Anterior cingulate cortex (tissue), 58 donors: ENCODE data around the gene INSYN2B.
"Not testable (repeated sequence)": the region's sequence is repeated elsewhere in the genome, so short reads cannot be mapped to it uniquely, and the experiment has no call there.

Experiments
- DNase-seq, 58 donors: peaks; one replicate each; lab custom pipeline; 2025; lab: John Stamatoyannopoulos, UW

INSYN2B gene

DNA sequence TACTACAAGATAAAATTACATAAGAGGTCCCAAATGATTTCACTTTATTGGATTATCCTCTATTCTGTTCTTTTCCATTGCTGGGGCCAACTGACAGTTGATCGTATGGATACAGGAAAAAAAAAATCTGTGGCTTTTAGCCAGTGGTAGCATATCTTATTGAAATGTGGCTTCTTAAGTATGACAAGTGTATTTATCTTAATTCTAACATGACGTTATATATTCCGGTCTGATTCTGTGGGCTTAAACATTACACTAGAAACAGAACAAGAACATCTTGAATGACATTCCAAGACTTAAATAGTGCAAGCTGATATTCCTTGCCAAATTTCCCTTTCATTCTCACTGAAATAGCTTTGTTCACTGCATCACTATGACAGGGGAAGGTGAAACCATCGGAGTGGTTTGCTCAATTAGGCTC is 117.9 kb downstream of the INSYN2B start:
- DNase-seq = peak in 1 of 58 donors; percentile 18

DNA sequence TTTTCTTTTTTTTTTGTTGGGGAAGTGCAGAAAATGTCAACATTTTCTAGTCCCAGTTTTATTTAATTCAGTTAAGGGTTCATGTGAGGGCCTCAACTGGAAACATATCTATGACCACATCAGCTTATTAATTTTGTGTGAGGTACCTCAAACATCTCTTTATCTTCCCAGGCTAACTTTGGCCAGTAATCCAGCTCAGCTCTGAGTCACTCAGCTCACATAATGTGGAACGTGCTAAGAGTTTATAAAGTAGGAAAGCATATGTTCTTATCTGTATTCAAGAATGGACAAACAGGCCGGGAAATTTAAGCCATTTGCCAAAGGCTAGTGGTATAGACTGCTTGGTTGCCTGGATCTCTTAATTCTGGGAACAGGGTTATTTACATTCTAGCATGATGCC is 118.4 kb downstream of the INSYN2B start:
- DNase-seq = no peak

DNA sequence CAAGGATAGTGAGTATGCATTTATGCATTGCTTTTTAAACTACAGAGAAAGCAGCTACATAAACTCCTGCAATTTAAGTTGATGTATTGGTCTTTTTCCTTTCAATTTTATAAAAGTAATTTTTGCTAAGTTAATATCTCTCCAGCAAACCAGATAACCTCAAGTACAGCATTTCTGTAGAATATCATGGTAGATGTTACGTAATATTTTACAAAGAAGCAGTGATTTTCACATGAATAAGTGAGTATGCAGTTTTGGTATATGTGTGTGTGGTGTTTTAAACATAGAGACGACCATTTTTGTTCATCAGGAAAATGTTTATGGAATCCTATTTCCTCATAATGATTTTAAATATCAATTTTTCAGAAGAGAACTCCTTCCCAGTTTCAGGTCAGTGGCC is 118.9 kb downstream of the INSYN2B start:
- DNase-seq = no peak

DNA sequence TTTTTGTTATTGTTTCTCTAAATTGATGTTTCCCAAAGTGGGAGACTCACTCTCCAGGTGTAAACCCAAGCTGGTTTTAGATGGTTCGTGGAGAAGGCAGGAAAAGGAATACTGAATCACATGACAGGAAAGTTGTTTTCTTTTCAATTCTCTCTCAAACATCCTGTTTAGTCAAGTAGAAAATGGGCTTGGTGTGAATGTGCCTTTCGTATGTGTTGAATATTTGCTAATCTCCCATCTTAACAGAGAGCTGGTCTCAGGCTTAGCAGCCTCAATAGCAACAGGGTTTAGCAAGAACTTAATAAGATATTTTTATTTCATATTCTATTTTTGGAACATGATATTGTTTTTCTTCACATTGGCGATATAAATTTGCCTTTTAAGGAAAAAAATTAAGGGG is 119.7 kb downstream of the INSYN2B start:
- DNase-seq = no peak

DNA sequence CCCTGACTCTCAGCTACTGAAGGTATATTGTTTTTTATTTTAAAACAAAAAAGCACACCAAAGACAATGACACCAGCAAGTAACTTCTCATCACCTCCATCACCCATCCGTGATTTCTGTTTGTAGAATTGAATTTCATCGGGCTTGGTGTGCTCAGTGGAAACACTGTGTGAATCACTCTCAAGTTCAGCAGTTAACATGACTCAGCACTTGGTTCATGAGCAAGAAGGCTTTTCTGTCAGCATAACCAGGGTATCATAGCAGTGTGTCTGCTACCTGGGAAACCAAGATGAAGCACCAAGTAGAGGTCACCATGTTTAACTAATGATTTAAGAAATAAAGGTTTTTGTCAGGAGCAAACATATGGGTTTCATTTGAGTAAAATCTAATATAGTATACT is 123.7 kb downstream of the INSYN2B start:
- peak in 1 of 58 donors; percentile 31 for DNase-seq

DNA sequence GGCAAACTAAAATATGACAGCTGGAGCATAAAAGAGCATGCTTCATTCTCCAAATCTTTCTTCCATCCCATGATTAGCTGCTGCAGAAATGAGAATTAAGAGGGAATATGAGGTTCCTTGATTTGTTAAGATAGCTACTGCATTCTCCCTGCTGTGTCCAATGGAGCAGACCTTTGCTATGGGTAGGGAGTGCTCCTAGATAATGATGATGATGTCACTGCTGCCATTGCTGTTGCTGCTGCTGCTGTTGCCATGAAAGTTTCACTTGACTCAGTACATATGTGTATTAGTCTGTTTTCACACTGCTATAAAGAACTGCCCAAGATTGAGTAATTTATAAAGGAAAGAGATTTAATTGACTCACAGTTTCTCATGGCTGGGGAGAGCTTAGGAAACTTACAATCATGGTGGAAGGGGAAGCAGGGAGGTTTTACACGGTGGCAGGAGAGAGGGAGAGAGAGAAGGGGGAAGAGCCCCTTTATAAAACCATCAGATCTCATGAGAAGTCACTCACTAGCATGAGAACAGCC is 128.9 kb downstream of the INSYN2B start:
- no peak for DNase-seq

DNA sequence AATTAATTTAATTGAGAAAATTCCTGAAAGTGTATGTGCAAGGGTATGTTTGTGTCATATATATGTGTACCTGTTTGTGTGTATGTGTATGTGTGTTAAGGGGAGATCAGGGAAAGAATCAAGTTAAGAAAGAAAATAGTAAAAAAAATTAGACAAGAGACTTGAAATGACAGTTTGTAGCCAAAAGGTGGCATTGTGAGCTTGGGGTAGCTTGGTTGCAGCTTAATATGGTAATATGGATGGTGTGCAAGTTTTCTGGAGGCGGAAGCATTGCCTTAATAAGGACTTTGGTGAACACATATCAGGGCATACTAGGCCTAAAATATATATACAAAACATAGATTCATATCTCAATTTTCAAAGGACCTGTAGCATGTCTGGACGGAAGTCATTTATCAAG is 129.9 kb downstream of the INSYN2B start:
- DNase-seq = no peak

DNA sequence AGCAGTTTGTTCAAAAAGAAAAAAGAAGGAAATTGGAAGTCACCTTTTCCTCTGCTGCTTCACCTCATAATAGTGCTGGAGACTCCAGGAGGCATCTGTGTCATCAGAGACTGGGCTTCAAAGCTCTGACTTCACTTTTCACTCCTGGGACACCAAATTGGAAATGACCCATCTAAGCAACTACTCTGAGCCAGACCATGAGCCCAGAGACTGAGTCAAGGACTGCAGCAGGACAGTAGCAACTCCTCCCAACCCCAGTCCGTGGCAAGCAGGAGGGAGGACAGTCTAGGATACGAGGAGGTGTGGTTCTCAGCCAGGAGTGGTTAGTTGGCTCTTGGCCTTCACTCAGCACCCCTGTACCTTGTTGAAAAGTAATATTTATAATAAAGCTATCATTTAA is 131.5 kb downstream of the INSYN2B start:
- DNase-seq = no peak

DNA sequence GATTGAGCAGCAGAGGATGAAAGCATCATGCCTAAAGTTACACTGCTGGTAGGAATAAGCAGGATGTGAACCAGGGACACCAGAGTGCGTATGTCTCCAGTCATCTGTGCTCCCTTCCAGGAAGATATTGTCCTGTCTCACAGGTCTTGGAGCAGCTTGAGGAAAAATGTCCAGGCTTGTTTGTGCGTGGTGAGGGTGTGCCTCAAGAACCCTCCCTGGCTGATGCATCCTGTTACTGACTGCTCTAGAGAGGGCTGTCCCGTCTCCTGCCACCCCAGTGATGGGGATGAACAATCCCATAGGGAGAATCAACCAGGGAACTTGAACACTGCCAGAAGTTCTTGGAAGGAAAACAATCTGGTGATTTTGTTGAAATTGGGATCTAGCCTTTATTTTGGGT is 132.0 kb downstream of the INSYN2B start:
- DNase-seq = no peak

DNA sequence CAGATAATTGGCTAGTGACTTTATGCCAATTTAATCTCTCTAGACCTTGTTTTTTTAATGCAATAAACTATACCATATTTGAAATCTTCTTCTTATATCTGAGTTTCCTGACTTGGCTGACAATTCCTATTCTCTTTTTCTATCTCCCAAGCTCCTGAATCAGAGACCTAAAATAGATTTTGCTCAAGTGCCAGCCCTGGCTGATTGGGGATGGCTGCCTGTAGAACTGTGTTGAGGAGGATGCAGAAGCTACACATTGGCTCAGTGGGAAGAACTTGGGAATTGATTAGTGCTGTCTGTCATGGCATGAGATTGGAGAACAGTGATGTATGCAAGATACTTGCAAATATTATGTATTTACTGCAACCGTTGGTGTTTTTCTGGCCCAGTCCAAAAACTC is 132.8 kb downstream of the INSYN2B start:
- no peak for DNase-seq

DNA sequence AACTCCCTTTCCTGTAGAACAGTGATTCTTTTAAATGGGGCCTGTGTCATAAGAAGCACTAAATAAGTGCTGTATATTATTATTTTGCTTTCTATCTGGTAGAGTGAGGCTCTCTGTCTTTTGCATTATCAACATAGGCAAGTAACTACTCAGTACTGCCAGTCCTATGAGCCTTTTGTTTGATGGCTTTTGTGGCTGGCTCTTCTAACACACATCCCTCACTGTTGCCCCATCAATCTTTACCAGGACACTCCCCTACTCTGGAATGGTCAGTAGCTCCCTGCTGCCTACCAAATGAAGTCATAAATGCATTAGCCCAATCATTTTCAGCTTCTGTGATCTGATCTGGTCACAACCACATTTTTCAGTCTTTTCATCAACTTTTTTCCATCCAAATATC is 137.6 kb downstream of the INSYN2B start:
- DNase-seq = no peak

DNA sequence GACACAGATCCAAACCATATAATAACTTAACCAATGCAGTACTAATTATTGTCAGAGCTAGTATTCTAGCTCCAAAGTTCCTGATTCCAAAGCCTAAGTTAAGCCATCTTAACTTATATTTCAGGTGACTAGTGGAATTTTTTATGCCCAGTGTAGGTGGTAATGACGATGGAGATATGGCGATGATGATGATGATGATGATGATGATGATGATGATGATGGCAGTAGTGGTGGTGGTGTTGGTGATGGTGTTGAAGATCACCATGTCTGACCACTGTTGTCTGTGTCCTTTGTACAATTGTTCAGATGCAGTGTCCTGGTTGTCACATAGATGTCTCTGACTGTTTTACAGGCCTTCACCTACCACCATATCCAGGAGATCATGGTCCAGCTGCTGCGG is 139.9 kb downstream of the INSYN2B start:
- no peak for DNase-seq

DNA sequence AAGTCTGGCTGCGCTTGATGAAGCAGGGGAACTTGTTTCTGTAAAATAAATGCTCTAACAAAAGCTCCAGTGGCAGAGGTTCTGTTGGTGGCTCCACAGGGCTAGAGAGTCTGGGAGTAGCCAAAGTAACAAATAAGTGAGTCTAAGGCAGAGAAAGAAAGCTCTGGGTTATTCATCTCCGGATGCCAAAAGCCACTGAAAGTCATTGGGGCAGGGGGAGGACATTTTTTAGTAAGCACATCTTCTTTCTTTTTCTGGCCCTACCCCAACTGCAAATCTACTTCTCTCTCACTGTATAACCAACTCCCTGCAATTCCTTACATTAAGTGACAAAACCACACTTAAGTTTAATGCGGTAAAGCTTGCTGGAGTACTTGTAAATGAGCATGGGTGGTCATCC is 141.6 kb downstream of the INSYN2B start:
- no peak for DNase-seq

DNA sequence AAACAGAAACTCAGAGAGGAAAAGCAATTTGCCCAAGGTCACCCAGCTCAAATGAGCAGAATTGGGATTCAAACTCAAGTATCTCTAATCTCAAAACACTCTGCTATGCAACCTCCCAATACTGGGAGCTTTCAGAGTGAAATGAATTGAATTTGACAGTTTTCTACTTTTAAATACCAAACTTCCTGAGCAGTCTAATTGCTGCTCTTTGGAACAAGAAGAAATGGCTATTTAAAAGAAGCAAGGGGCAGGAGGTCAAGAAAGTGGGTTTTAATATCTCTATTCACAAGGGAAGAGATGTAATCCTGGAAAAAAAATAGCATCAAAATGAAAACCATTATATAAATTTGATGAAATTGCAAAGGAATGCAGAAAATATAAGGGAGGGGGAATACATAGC is 142.6 kb downstream of the INSYN2B start:
- no peak for DNase-seq

DNA sequence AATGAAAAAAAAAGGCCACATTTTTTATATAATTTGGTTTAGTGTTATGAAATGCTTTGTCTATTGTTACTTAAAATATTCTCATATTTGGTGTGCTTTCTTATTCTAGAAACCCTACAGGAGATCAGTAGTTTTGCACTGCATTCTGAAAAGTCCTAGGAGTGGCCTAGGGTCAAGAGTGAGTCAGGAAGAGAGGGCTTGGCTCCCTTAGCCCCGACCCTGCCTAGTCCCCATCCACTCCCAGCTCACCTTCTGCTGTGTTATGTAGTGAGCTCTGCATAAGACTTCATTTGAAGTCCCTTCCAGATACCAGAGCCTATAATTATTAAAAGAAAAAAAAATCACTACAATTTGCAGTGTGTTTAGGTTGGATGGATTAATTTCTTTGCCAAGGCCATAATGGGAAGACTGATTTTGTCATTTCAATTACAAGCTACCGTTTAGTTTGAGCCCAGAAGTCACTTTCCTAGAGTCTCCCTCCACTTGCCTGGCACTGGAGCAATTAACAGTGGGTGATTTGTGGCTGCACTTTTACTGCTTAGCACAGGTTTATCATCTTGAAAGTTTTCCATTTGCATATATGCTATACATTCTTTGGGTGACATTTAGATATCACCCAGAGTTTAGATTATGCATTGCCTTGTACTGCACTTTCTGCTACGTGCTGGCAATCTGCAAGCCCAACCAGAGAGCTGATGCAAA is 143.3 kb downstream of the INSYN2B start:
- no peak for DNase-seq

DNA sequence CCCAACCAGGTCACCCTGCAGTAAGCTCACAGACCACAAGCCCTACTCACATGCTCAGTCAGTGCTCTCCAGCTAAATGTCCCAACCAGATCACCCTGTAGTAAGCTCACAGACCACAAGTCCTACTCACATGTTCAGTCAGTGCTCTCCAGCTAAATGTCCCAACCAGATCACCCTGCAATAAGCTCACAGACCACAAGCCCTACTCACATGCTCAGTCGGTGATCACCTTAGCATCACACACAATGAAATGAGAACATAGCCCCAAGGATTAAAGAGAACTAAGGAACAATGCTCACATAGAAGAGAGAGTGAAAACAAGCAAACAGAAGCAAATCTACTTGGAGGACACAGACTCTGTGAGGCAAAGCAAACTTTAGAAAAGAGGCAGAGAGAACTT is 145.8 kb downstream of the INSYN2B start:
- DNase-seq = not testable (repeated sequence)

DNA sequence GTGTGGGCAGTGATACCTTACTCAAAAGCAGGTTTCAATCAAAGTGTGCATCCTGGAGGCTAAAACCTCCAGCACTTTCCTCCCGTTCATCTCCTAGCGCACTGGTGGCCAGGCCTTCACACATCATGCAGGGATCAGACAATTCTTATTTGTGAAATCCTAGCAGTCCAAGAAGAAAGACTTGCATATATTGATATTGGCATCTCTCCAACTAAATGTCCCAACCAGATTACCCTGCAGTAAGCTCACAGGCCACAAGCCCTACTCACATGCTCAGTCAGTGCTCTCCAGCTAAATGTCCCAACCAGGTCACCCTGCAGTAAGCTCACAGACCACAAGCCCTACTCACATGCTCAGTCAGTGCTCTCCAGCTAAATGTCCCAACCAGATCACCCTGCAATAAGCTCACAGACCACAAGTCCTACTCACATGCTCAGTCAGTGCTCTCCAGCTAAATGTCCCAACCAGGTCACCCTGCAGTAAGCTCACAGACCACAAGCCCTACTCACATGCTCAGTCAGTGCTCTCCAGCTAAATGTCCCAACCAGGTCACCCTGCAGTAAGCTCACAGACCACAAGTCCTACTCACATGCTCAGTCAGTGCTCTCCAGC is 146.5 kb downstream of the INSYN2B start:
- DNase-seq = not testable (repeated sequence)

DNA sequence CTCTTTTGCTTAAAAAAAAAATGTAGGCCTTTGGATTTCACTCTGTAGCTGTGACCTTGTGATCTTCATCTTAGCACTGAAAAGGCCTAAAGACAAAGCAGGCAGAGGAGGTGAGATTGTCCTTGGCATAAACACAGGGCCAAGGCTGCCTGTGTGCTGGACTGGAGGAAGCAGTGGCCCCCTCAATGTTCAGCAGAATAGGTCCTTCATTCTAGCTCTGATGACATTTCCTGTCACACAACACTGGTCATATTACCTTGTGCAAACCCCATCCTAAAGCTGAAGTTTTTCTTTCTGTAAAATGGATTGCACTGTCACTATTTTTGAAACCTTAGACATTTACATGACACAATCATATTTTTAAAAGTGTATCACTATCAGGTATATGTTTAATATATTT is 147.4 kb downstream of the INSYN2B start:
- no peak for DNase-seq

DNA sequence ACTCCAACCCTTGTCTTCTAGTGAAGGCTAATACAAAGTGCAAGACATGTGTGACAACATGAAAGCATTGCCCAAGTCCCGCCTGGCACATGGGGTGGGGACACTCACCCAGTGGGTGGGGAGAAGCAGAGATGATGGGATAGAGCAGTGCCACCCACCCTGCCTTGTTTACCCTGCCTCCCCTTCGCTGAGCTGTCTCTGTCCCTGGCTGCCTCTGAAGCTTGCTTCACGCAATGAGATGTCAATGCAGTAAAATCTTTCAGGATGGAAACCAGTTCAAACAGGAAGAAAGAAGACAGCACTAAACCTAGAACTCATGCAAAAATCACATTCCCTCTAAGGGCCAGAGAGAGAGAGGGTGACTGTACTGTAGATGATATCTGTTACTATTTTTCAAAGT is 148.0 kb downstream of the INSYN2B start:
- DNase-seq = no peak

DNA sequence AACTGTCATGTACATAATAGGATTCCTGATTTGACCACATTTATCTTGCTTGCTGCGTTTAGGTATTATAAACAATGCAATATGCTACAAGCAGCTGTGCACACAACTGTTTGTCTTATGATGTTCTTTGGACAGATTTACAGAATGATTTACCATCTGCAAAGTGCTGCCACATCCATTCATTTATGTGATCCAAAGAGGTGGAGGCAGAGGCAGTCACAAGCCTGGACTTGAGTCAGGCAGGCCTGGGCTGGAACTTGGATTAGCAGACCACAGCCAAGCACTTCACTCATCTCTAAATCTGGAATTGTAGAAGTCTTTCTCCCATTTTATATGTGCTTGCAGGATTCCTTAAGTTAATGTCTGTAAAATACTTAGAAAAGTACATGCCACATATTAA is 149.0 kb downstream of the INSYN2B start:
- DNase-seq = no peak

DNA sequence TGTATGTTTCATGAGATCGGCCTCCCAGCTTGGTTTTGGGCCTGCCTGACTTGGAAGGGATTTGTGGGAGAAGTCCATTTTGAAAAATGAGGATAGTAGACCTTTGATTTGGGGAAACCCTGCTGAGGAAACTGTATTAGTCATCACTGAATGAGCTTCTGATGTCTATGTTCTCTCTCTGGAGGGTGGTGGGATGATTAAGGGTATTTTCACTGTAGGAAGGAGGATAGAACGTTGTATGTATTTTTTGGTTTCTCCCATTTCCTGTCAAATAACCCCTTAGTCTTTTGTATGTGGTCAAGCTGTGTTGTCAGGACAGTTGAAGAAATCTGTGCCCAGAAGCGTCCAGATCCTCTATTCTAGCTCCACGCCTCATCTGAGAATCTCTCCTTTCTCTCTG is 151.9 kb downstream of the INSYN2B start:
- DNase-seq = no peak

DNA sequence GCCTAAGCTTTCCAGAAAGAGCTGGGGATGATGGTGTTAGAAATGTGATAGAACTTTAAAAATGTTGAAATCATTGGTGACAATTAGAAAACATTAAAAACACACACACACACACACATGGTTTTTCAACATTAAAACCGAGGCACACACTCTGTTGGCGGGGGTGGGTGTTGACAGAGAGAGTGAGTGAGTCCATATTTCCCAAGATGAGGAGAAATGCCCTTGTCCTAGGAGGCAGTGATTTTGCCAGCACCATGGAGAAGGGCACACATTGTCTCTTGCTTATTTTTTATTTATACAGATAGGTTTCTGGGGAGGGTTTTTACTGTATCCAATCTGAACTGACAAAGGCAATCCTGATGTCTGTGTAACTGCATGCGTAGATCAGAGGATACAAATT is 152.5 kb downstream of the INSYN2B start:
- DNase-seq = no peak
